SK-N-SH (cell line): ENCODE measurements around the gene KAT8. TPM values are rescaled to one million over a fixed set of nuclear protein-coding genes. Genes with fewer than 3 reads are reported as not detected.
A peak's percentile ranks its signal among the peaks of the same experiment; 100 is the strongest.

Experiments used
- CTCF ChIA-PET: fragments of 300-600, 350-600 bp; formaldehyde crosslinking; extraction: SDS; loops from one replicate; lab custom pipeline; 2021; lab: Yijun Ruan, JAX
- POLR2A ChIA-PET: fragments of 350-600 bp; sonication (Branson Sonifier 250); formaldehyde crosslinking; extraction: SDS; loops from one replicate; lab custom pipeline; 2020; ENCODE audit warnings: antibody characterized with exemption, inconsistent platforms; lab: Yijun Ruan, JAX
- DNase-seq: peaks from one replicate; pipeline ENCODE4 v3.0.0; 2012
- H2AFZ ChIP-seq: fragments of 200-600 bp; sonication (generic); 2 replicates; pipeline ENCODE4 v1.8.1; 2016; ENCODE audit warnings: antibody characterized with exemption, mild to moderate bottlenecking, low read depth
- H3F3A ChIP-seq: fragments of 200-600 bp; sonication (generic); replicated peaks from 2 replicates; pipeline ENCODE3; 2016; ENCODE audit warnings: antibody characterized with exemption, mild to moderate bottlenecking; ENCODE audit not compliant: insufficient read depth
- H3K27ac ChIP-seq, 2 experiments: fragments of 200-500 bp in 1 of 2; fragments of 200-600 bp in 1 of 2; sonication (Bioruptor generic) in 1 of 2; sonication (generic), shearing (Covaris generic) in 1 of 2; 2 replicates each; pipeline versions ENCODE4 v1.5.1 to v1.6.1; 2014 to 2016; ENCODE audit warnings: low read depth in 2 of 2, inconsistent platforms in 1 of 2, low read length in 1 of 2, mild to moderate bottlenecking in 1 of 2, mixed read lengths in 1 of 2
- H3K27me3 ChIP-seq: fragments of 200-600 bp; sonication (generic), shearing (Covaris generic); 2 replicates; pipeline ENCODE4 v1.6.1; 2016; ENCODE audit warnings: mixed run types; ENCODE audit not compliant: insufficient read depth
- H3K36me3 ChIP-seq, 2 experiments: fragments of 200-500 bp in 1 of 2; fragments of 200-600 bp in 1 of 2; sonication (Bioruptor generic) in 1 of 2; sonication (generic) in 1 of 2; replicated peaks in 1 of 2; 2 replicates each; pipeline versions ENCODE3 to v1.5.1; 2014 to 2016; ENCODE audit warnings: low read length in 1 of 2, mild to moderate bottlenecking in 1 of 2; ENCODE audit not compliant: insufficient read depth in 2 of 2, control insufficient read depth in 1 of 2
- H3K4me1 ChIP-seq, 2 experiments: fragments of 200-500 bp in 1 of 2; fragments of 200-600 bp in 1 of 2; sonication (Bioruptor generic) in 1 of 2; sonication (generic), shearing (Covaris generic) in 1 of 2; 2 replicates each; pipeline versions ENCODE4 v1.5.1 to v1.6.1; 2014 to 2016; ENCODE audit warnings: low read depth in 1 of 2, low read length in 1 of 2, mixed run types in 1 of 2; ENCODE audit not compliant: insufficient read depth in 2 of 2, control insufficient read depth in 1 of 2
- H3K4me2 ChIP-seq: fragments of 200-600 bp; sonication (generic), shearing (Covaris generic); 2 replicates; pipeline ENCODE4 v1.6.1; 2017; ENCODE audit warnings: mixed run types
- H3K4me3 ChIP-seq, 2 experiments: fragments of 200-500 bp in 1 of 2; fragments of 200-600 bp in 1 of 2; sonication (Bioruptor generic) in 1 of 2; sonication (generic), shearing (Covaris generic) in 1 of 2; 2 replicates each; pipeline versions ENCODE4 v1.5.1 to v1.8.1; 2014 to 2016; ENCODE audit warnings: low read depth in 2 of 2, inconsistent platforms in 1 of 2, low read length in 1 of 2, mild to moderate bottlenecking in 1 of 2, mixed read lengths in 1 of 2, moderate library complexity in 1 of 2
- H3K79me2 ChIP-seq: fragments of 200-600 bp; sonication (generic); 2 replicates; pipeline ENCODE4 v1.8.1; 2017; ENCODE audit warnings: mild to moderate bottlenecking; ENCODE audit not compliant: insufficient read depth
- H3K9ac ChIP-seq: fragments of 200-600 bp; sonication (generic); 2 replicates; pipeline ENCODE4 v1.6.1; 2017; ENCODE audit warnings: mixed run types
- H3K9me2 ChIP-seq: fragments of 200-600 bp; sonication (generic); 2 replicates; pipeline ENCODE4 v1.6.1; 2017; ENCODE audit warnings: mixed run types
- H3K9me3 ChIP-seq: fragments of 200-600 bp; sonication (generic); 2 replicates; pipeline ENCODE4 v1.6.1; 2017; ENCODE audit warnings: mixed run types, mild to moderate bottlenecking, moderate library complexity
- H4K20me1 ChIP-seq: fragments of 200-600 bp; sonication (generic); 2 replicates; pipeline ENCODE4 v1.6.1; 2017; ENCODE audit warnings: mild to moderate bottlenecking, mixed run types; ENCODE audit not compliant: insufficient read depth
- CHD2 ChIP-seq: fragments of 150-350 bp; IDR thresholded peaks from 2 replicates; pipeline ENCODE4 v1.6.1; 2018; ENCODE audit warnings: low read length; ENCODE audit not compliant: partially characterized antibody
- MEF2A ChIP-seq: IDR thresholded peaks from 2 replicates; pipeline ENCODE4 v1.4.0; 2012; ENCODE audit warnings: low read depth, borderline replicate concordance
- MXI1 ChIP-seq: IDR thresholded peaks from 2 replicates; pipeline ENCODE4 v1.6.1; 2012; ENCODE audit warnings: mild to moderate bottlenecking, low read depth, low read length, improper control_type of control experiment
- NRF1 ChIP-seq: IDR thresholded peaks from 2 replicates; pipeline ENCODE4 v1.6.1; 2012; ENCODE audit warnings: low read depth, mild to moderate bottlenecking, low read length
- RXRA ChIP-seq: IDR thresholded peaks from 2 replicates; pipeline ENCODE4 v1.4.0; 2012; ENCODE audit warnings: low read depth, mild to moderate bottlenecking, borderline replicate concordance
- TCF12 ChIP-seq: IDR thresholded peaks from 2 replicates; pipeline ENCODE4 v1.4.0; 2012
- USF2 ChIP-seq: fragments of 150-350 bp; IDR thresholded peaks from 2 replicates; pipeline ENCODE4 v1.6.1; 2017; ENCODE audit warnings: antibody characterized with exemption, low read length, low read depth, borderline replicate concordance
- WGBS: methylation state at CpG from one replicate; pipeline ENCODE4 v1.1.6; 2017; ENCODE audit warnings: low lambda C conversion rate; 5-methylcytosine and 5-hydroxymethylcytosine counted together
- polyA plus RNA-seq, 3 experiments: library from polyadenylated mRNA; depleted of rRNA; stranded (reverse); fragments of >200 nt; gene quantifications; 2 replicates each; pipeline ENCODE4 v1.2.3, GENCODE V29; 2012
- TF ChIP-seq, protein P1 (sequence below): fragments of 150-350 bp; IDR thresholded peaks from 2 replicates; pipeline ENCODE4 v1.6.1; 2016; ENCODE audit warnings: mild to moderate bottlenecking, low read depth, low read length
- TF ChIP-seq, protein P2 (sequence below): IDR thresholded peaks from 2 replicates; pipeline ENCODE4 v1.4.0; 2012; ENCODE audit warnings: low read depth

The KAT8 gene
- polyA plus RNA-seq, 1 of the 3 experiments (the other 2 are of a cell fraction), result 52.0 TPM

- WGBS, result 67% methylated on average over 3 of the region's 3 CpGs
- H3K9me2 ChIP-seq, result no peaks in the 10 kb centered on the region
- H3K36me3 ChIP-seq, result no peaks in the 10 kb centered on the region
- no peaks in the 10 kb centered on the region for H3K9me3 ChIP-seq
- no peak overlapping the region for H3K4me3 ChIP-seq
- peaks cover 0 to 4% of the 10 kb centered on the region in 2 experiments; a peak in 1 of 4 replicates for H3K4me1 ChIP-seq
- TF ChIP-seq CHD2, result no peak
- no peak for TF ChIP-seq TCF12
- TF ChIP-seq USF2, result no peak
- TF ChIP-seq, protein P1, sequence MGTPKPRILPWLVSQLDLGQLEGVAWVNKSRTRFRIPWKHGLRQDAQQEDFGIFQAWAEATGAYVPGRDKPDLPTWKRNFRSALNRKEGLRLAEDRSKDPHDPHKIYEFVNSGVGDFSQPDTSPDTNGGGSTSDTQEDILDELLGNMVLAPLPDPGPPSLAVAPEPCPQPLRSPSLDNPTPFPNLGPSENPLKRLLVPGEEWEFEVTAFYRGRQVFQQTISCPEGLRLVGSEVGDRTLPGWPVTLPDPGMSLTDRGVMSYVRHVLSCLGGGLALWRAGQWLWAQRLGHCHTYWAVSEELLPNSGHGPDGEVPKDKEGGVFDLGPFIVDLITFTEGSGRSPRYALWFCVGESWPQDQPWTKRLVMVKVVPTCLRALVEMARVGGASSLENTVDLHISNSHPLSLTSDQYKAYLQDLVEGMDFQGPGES, result no peak
- no peak for TF ChIP-seq RXRA
- H3K79me2 ChIP-seq, result no peaks in the 10 kb centered on the region
- H3K4me2 ChIP-seq, result no peak overlapping the region
- H4K20me1 ChIP-seq, result no peaks in the 10 kb centered on the region
- H3F3A ChIP-seq, result peaks cover 10% of the 10 kb centered on the region
- H3K27ac ChIP-seq, result no peak overlapping the region
- CTCF ChIA-PET, result no interaction called here
- H3K27me3 ChIP-seq, result no peaks in the 10 kb centered on the region
- DNase-seq, result no peak
- POLR2A ChIA-PET, result interaction anchor here (1.2 kb wide), 1 partner anchor 33 kb away, joined by 6 read pairs; the partner anchor contains the start of gene FUS
- H3K9ac ChIP-seq, result no peak overlapping the region
- no peak overlapping the region for H2AFZ ChIP-seq
Observed at GRCh38 chr16:31147574-31147973, 30.1 kb downstream of the KAT8 start.

- ChIA-PET CTCF (no interaction called here), POLR2A (no interaction called here)
- Histone ChIP-seq H3K4me3 (no peak overlapping the region), H3K36me3 (no peaks in the 10 kb centered on the region), H3K4me1 (no peaks in the 10 kb centered on the region), H3K9ac (no peak overlapping the region), H3K9me3 (no peaks in the 10 kb centered on the region), H3K4me2 (no peak overlapping the region), H3K27me3 (no peaks in the 10 kb centered on the region), H3F3A (peaks cover 10% of the 10 kb centered on the region), H4K20me1 (no peaks in the 10 kb centered on the region), H2AFZ (no peak overlapping the region), H3K79me2 (no peaks in the 10 kb centered on the region), H3K27ac (no peak overlapping the region), H3K9me2 (no peaks in the 10 kb centered on the region)
- WGBS, result 67% methylated on average over 18 of the region's 40 CpGs
- TF ChIP-seq, protein P2, sequence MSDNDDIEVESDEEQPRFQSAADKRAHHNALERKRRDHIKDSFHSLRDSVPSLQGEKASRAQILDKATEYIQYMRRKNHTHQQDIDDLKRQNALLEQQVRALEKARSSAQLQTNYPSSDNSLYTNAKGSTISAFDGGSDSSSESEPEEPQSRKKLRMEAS, result no peak
- TF ChIP-seq MEF2A, result no peak
- no peak for TF ChIP-seq NRF1
- DNase-seq, result peak; percentile 38
Observed at GRCh38 chr16:31148281-31148728, 30.8 kb downstream of the KAT8 start.

DNA sequence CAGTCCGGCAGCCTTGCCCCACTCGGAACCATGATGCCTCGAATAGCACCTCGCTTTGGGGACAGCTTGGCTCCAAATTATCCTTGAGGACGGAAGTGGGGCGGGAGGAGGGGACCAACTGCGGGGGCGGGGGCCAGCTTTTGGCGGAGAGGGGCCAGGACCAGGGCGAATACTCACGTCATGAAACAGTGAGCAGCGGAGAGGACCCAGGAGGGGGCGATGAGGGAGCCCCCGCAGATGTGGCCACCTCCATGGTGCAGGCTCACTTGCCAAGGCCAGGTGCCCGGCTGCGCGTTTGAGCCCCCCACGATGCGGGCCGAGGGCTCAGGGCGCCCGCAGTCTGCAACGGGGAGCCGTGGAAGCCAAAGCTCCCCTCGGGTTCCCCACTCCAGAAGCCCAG, 31.4 kb downstream of the KAT8 start:
- H3K79me2 ChIP-seq, result no peaks in the 10 kb centered on the region
- no peak overlapping the region for H3K27ac ChIP-seq
- DNase-seq, result peak; percentile 19
- no peaks in the 10 kb centered on the region for H3K27me3 ChIP-seq
- H3K4me2 ChIP-seq, result no peak overlapping the region
- no peaks in the 10 kb centered on the region for H3K36me3 ChIP-seq
- WGBS, result 86% methylated on average over 15 of the region's 25 CpGs
- H3K4me3 ChIP-seq, result no peak overlapping the region
- H3K4me1 ChIP-seq, result no peaks in the 10 kb centered on the region
- H3K9me2 ChIP-seq, result no peaks in the 10 kb centered on the region
- H4K20me1 ChIP-seq, result no peaks in the 10 kb centered on the region
- no peaks in the 10 kb centered on the region for H3K9me3 ChIP-seq
- peaks cover 6% of the 10 kb centered on the region for H3F3A ChIP-seq
- POLR2A ChIA-PET, result no interaction called here
- no peak overlapping the region for H2AFZ ChIP-seq
- no peak overlapping the region for H3K9ac ChIP-seq
- no peak for TF ChIP-seq MXI1
- CTCF ChIA-PET, result no interaction called here
